Parathyroid adenoma (tissue), 2 donors: ENCODE data around the gene INHBA.

ENCODE experiments used
- H2AFZ ChIP-seq: fragments of 300-600 bp; sonication (generic); one replicate; pipeline ENCODE4 v1.7.0; 2017; ENCODE audit warnings: antibody characterized with exemption, mild to moderate bottlenecking
- H3K27ac ChIP-seq: fragments of 300-600 bp; sonication (generic); one replicate; pipeline ENCODE4 v1.7.0; 2017
- H3K27me3 ChIP-seq: fragments of 300-600 bp; sonication (generic); one replicate; pipeline ENCODE4 v1.7.0; 2017; ENCODE audit warnings: low read length; ENCODE audit not compliant: control insufficient read depth, insufficient read depth
- H3K36me3 ChIP-seq: fragments of 300-600 bp; sonication (generic); one replicate; pipeline ENCODE4 v1.7.0; 2017; ENCODE audit warnings: low read length; ENCODE audit not compliant: control insufficient read depth, insufficient read depth
- H3K4me1 ChIP-seq: fragments of 300-600 bp; sonication (generic); one replicate; pipeline ENCODE4 v1.7.0; 2017; ENCODE audit warnings: control low read depth
- H3K4me2 ChIP-seq: fragments of 300-600 bp; sonication (generic); one replicate; pipeline ENCODE4 v1.7.0; 2017; ENCODE audit warnings: low read length
- H3K4me3 ChIP-seq: fragments of 300-600 bp; sonication (generic); one replicate; pipeline ENCODE4 v1.7.0; 2017; ENCODE audit warnings: low read depth, low read length
- H3K79me2 ChIP-seq: fragments of 300-600 bp; sonication (generic); one replicate; pipeline ENCODE4 v1.7.0; 2017; ENCODE audit warnings: control low read depth
- H3K9ac ChIP-seq: fragments of 300-600 bp; sonication (generic); one replicate; pipeline ENCODE4 v1.7.0; 2017; ENCODE audit warnings: mild to moderate bottlenecking
- H3K9me3 ChIP-seq: fragments of 300-600 bp; sonication (generic); one replicate; pipeline ENCODE4 v1.7.0; 2017; ENCODE audit warnings: low read length; ENCODE audit not compliant: control insufficient read depth
- CTCF ChIP-seq: fragments of 300-600 bp; sonication (generic); IDR thresholded peaks from one replicate; pipeline ENCODE4 v1.7.0; 2017; ENCODE audit warnings: antibody characterized with exemption, mild to moderate bottlenecking
- donor health status: primary hyperparathyroidism.

INHBA gene

GRCh38 chr7:41695661-41696322 is 7.1 kb downstream of the INHBA start:
- H3K27ac ChIP-seq: no peak overlapping the region
- no peaks in the 10 kb centered on the region for H3K27me3 ChIP-seq
- TF ChIP-seq CTCF: no peak
- H3K9me3 ChIP-seq: no peaks in the 10 kb centered on the region
- no peak overlapping the region for H3K4me3 ChIP-seq
- no peaks in the 10 kb centered on the region for H3K4me1 ChIP-seq
- no peak overlapping the region for H3K4me2 ChIP-seq
- no peak overlapping the region for H3K9ac ChIP-seq
- H3K79me2 ChIP-seq: no peaks in the 10 kb centered on the region
- no peak overlapping the region for H2AFZ ChIP-seq
- H3K36me3 ChIP-seq: no peaks in the 10 kb centered on the region

GRCh38 chr7:41694495-41694894 is 8.4 kb downstream of the INHBA start:
- Histone ChIP-seq H3K27ac (no peak overlapping the region), H3K4me3 (no peak overlapping the region), H2AFZ (no peak overlapping the region), H3K27me3 (no peaks in the 10 kb centered on the region), H3K4me2 (no peak overlapping the region), H3K9ac (no peak overlapping the region), H3K9me3 (no peaks in the 10 kb centered on the region), H3K36me3 (no peaks in the 10 kb centered on the region), H3K79me2 (no peaks in the 10 kb centered on the region), H3K4me1 (no peaks in the 10 kb centered on the region)
- no peak for TF ChIP-seq CTCF

- H3K9ac ChIP-seq: no peak overlapping the region
Measured at GRCh38 chr7:41693150-41693997, 9.5 kb downstream of the INHBA start.

GRCh38 chr7:41692251-41692650 is 10.6 kb downstream of the INHBA start:
- no peaks in the 10 kb centered on the region for H3K4me1 ChIP-seq
- H2AFZ ChIP-seq: no peak overlapping the region
- no peak overlapping the region for H3K9ac ChIP-seq
- TF ChIP-seq CTCF: no peak
- no peaks in the 10 kb centered on the region for H3K9me3 ChIP-seq
- H3K4me3 ChIP-seq: no peak overlapping the region
- no peaks in the 10 kb centered on the region for H3K79me2 ChIP-seq
- no peaks in the 10 kb centered on the region for H3K27me3 ChIP-seq
- H3K36me3 ChIP-seq: no peaks in the 10 kb centered on the region
- no peak overlapping the region for H3K4me2 ChIP-seq
- H3K27ac ChIP-seq: no peak overlapping the region

More at GRCh38 chr7:41693150-41693997, 9.5 kb downstream of the INHBA start:
- H3K4me2 ChIP-seq: no peak overlapping the region
- no peaks in the 10 kb centered on the region for H3K27me3 ChIP-seq
- H3K36me3 ChIP-seq: no peaks in the 10 kb centered on the region
- H3K27ac ChIP-seq: no peak overlapping the region
- H3K4me1 ChIP-seq: no peaks in the 10 kb centered on the region
- no peaks in the 10 kb centered on the region for H3K79me2 ChIP-seq
- no peak overlapping the region for H2AFZ ChIP-seq
- no peak for TF ChIP-seq CTCF
- H3K9me3 ChIP-seq: no peaks in the 10 kb centered on the region
- no peak overlapping the region for H3K4me3 ChIP-seq
